Upper lobe of right lung (tissue), 1 donor: ENCODE results near the gene ZNF385B. TPM values are rescaled to one million over a fixed set of nuclear protein-coding genes. Genes with fewer than 3 reads are reported as not detected.

Source experiments
- ATAC-seq: fragments of 200-7000 bp; cut with Tn5 transposase; one replicate; pipeline ENCODE4 v1.9.1; 2020; ENCODE audit warnings: mild to moderate bottlenecking, moderate library complexity
- DNase-seq: peaks from one replicate; pipeline ENCODE4 v3.0.0-alpha.2; 2020
- H3K27ac ChIP-seq: fragments of 200-600 bp; one replicate; pipeline ENCODE4 v1.8.0; 2022
- H3K27me3 ChIP-seq: fragments of 200-600 bp; one replicate; pipeline ENCODE4 v1.8.0; 2022; ENCODE audit warnings: mild to moderate bottlenecking
- H3K36me3 ChIP-seq: fragments of 200-600 bp; one replicate; pipeline ENCODE4 v1.8.0; 2022
- H3K4me1 ChIP-seq: fragments of 200-600 bp; one replicate; pipeline ENCODE4 v1.8.0; 2022
- H3K4me3 ChIP-seq: fragments of 200-600 bp; one replicate; pipeline ENCODE4 v1.8.0; 2022; ENCODE audit warnings: mild to moderate bottlenecking
- H3K9me3 ChIP-seq: fragments of 200-600 bp; one replicate; pipeline ENCODE4 v1.8.0; 2022
- CTCF ChIP-seq: fragments of 200-600 bp; IDR thresholded peaks from one replicate; pipeline ENCODE4 v1.8.0; 2022; ENCODE audit warnings: antibody characterized with exemption
- intact Hi-C: fragments of 100-400 bp; cut with DNase I; formaldehyde crosslinking; loops from one replicate; pipeline ENCODE4 v1.11.0; 2022
- total RNA-seq: library from RNA; stranded (reverse); fragmentation: NEBNext Ultra II Directional; extraction: Animal tissue kit (Norgen Biotek cat#: 25700); gene quantifications from one replicate; pipeline ENCODE4 v1.2.1, GENCODE V29; 2021
- donor health status: DM: no; HTN: yes; CAD: no; lungs with severe emphysema.

ZNF385B gene
- total RNA-seq, 1 donor from 2014 or later = 62.3 TPM

GRCh38 chr2:179429597-179429996, 431.8 kb downstream of the ZNF385B start:
- Histone ChIP-seq H3K36me3 (no peaks in the 10 kb centered on the region), H3K27ac (no peak overlapping the region), H3K27me3 (no peaks in the 10 kb centered on the region), H3K4me1 (no peaks in the 10 kb centered on the region), H3K4me3 (no peak overlapping the region), H3K9me3 (no peaks in the 10 kb centered on the region)
- DNase-seq (no peak), ATAC-seq (no peak)
- no peak for TF ChIP-seq CTCF
- intact Hi-C loops = loop anchor here (10.0 kb wide), 1 partner anchor 315 kb away; no protein-coding TSS in a partner anchor

- Histone ChIP-seq H3K27me3 (no peaks in the 10 kb centered on the region), H3K4me3 (no peak overlapping the region), H3K27ac (no peak overlapping the region), H3K36me3 (no peaks in the 10 kb centered on the region), H3K4me1 (no peaks in the 10 kb centered on the region), H3K9me3 (no peaks in the 10 kb centered on the region)
- DNase-seq = no peak
- intact Hi-C loops = loop anchor here (10.0 kb wide), 1 partner anchor 316 kb away; no protein-coding TSS in a partner anchor
- ATAC-seq = no peak
- no peak for TF ChIP-seq CTCF
These were observed 432.3 kb downstream of the ZNF385B start for GRCh38 chr2:179429060-179429471.

- H3K9me3 ChIP-seq = no peaks in the 10 kb centered on the region
- H3K4me3 ChIP-seq = no peak overlapping the region
- no peaks in the 10 kb centered on the region for H3K4me1 ChIP-seq
- ATAC-seq (no peak), DNase-seq (no peak)
- no peaks in the 10 kb centered on the region for H3K36me3 ChIP-seq
- intact Hi-C loops = loop anchor here (10.0 kb wide), 1 partner anchor 316 kb away; no protein-coding TSS in a partner anchor
- H3K27ac ChIP-seq = no peak overlapping the region
- TF ChIP-seq CTCF = no peak
- H3K27me3 ChIP-seq = no peaks in the 10 kb centered on the region
These were observed 432.8 kb downstream of the ZNF385B start for GRCh38 chr2:179428649-179429048.

- TF ChIP-seq CTCF = no peak
- intact Hi-C loops = loop anchor here (10.0 kb wide), 1 partner anchor 318 kb away; no protein-coding TSS in a partner anchor
- H3K27me3 ChIP-seq = no peaks in the 10 kb centered on the region
- H3K27ac ChIP-seq = no peak overlapping the region
- no peak for DNase-seq
- no peak overlapping the region for H3K4me3 ChIP-seq
- H3K36me3 ChIP-seq = no peaks in the 10 kb centered on the region
- H3K9me3 ChIP-seq = no peaks in the 10 kb centered on the region
- ATAC-seq = no peak
- H3K4me1 ChIP-seq = no peaks in the 10 kb centered on the region
These were observed 434.3 kb downstream of the ZNF385B start for GRCh38 chr2:179427065-179427464.

GRCh38 chr2:179424571-179424970, 436.8 kb downstream of the ZNF385B start:
- DNase-seq = no peak
- H3K36me3 ChIP-seq = no peaks in the 10 kb centered on the region
- intact Hi-C loops = loop anchor here (10.0 kb wide), 1 partner anchor 320 kb away; no protein-coding TSS in a partner anchor

More at GRCh38 chr2:179424571-179424970, 436.8 kb downstream of the ZNF385B start:
- Histone ChIP-seq H3K27ac (no peak overlapping the region), H3K4me3 (no peak overlapping the region), H3K27me3 (no peaks in the 10 kb centered on the region), H3K9me3 (no peaks in the 10 kb centered on the region), H3K4me1 (no peaks in the 10 kb centered on the region)
- TF ChIP-seq CTCF = no peak
- no peak for ATAC-seq
